HG03045 (cell line): ENCODE measurements around the gene NBEAL1.
"Not testable (repeated sequence)": the region's sequence is repeated elsewhere in the genome, so short reads cannot be mapped to it uniquely, and the experiment has no call there.

Experiments used
- ATAC-seq: cut with Tn5 transposase; IDR thresholded peaks from one replicate; pipeline ENCODE4 v1.9.1; 2021; ENCODE audit warnings: mild to moderate bottlenecking, moderate library complexity; ENCODE audit not compliant: unreplicated experiment

Gene NBEAL1

DNA sequence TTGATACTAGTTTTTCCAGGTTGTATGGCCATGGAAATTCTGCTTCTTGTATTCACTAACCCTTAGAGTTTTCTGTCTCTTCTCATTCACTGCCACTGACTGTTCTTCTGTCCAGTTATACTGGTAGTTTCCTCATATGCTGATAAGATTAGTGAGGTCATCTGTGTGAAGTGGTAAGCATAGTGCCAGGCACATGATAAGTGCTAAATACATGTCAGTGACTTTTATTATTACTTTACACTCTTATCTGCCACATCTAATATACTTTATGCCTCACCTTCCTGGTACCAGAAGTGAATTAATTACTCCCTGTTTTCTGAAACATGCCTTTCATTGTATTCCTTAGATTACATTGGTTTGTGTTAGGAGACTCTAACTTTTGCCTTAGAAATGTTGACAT is 91.3 kb downstream of the NBEAL1 start:
- no peak for ATAC-seq

DNA sequence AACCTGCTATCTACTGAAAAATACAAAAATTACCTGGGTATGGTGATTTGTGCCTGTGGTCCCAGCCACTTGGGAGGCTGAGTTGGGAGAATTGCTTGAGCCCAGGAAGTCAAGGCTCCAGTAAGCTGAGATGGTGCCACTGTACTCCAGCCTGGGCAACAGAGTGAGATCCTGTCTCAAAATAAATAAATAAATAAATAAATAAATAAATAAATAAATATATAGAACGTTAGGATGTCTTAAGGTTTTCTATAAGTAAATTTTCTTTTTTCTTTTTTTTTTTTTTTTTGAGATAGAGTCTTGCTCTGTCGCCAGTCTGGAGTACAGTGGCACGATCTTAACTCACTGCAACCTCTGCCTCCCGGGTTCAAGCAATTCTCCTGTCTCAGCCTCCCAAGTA is 95.8 kb downstream of the NBEAL1 start:
- ATAC-seq = not testable (repeated sequence)

DNA sequence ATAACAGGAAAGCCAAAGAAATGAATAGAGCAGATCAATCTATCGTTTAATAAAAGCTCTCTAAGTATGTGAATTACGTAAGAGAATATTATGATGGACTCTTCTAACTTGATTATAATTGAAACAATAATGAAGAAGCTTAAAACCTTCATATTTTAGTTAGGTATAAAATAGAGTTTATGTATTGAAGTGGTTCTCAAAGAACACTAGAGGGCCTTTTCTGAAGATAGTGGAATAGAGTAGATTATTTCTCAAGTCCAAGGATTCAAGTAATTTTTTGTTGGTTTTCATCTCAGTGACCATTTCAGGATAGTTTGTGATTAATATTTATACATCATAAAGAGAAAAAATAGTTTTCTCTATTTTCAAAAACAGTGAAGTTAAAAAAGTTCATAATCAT is 97.7 kb downstream of the NBEAL1 start:
- no peak for ATAC-seq

DNA sequence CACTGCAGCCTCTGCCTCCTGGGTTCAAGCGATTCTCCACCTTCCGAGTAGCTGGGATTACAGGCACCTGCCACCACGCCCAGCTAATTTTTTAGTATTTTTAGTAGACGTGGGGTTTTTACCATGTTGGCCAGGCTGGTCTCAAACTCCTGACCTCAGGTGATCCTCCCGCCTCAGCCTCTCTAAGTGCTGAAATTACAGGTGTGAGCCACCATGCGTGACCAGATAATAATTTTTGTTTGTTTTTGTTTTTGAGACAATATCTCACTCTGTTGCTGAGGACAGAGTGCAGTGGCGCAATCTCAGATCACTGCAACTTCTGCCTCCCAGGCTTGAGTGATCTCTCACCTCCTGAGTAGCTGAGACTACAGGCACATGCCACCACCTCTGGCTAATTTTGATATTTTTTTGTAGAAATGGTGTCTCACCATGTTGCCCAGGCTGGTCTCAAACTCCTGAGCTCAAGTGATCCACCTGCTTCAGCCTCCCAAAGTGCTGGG is 100.6 kb downstream of the NBEAL1 start:
- ATAC-seq = not testable (repeated sequence)

DNA sequence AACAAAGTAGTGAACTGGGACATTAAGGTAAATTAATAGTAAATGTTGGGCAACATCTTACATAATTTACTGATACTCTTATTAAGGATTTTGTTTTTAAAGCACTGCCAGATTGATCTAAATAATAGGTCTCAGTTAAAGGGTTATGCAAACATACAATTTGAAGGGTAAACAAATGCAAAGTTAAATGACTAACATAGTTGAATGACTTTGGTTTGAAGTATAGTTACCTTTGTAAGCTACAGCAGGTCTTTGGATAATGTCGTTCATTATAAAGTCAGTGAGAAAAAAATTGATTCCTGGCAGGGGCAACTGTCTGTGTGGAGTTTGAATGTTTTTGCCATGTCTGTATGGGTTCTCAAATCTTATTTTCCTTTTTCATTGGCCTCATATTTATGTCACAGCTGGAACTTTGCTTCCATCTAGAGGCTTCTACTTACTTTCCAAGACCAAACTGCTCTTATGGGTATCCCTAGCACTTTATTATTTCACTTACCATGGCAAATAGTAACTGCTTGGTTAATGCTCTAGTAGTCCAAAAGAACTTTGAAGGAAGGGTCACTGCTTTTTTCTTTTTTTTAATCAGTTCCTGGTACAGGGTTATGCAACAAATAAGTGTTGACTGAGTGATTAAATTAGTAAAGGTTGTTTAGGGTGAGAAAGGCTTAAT is 107.8 kb downstream of the NBEAL1 start:
- ATAC-seq = no peak

DNA sequence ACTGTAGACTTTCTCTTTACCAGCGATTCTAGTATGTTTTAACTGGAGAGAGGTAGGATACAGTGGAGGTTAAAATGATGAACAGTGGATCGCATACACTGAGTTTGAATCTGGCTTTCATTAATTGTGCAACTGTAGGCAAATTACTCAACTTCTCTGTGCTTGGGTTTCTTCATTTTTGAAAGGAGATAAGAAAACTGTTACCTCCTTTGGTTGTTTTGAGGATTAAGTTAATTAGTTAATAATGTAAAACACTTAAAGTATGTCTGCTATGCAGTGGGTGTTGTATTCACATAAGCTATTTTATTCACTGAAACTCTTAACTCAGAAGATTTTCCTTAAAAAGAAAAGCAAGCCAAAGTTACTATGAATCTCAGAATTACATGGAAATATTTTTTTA is 112.3 kb downstream of the NBEAL1 start:
- no peak for ATAC-seq

DNA sequence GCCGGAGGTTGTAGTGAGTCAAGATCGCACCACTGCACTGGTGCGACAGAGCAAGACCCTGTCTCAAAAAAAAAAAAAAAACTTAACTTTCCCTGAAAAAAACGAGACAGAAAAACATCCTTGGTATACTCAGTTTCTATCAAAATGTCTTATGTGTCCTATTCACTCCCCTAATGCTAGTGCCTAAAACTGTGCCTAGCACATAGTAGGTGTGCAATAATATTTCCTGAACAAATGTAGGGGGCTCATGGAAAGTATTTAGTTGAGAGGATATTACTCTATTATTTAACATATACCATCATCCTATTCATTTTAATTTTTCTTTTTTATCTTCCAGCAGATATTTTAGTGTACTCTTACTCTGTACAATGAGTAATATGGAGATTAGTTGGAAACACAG is 120.4 kb downstream of the NBEAL1 start:
- ATAC-seq = no peak

DNA sequence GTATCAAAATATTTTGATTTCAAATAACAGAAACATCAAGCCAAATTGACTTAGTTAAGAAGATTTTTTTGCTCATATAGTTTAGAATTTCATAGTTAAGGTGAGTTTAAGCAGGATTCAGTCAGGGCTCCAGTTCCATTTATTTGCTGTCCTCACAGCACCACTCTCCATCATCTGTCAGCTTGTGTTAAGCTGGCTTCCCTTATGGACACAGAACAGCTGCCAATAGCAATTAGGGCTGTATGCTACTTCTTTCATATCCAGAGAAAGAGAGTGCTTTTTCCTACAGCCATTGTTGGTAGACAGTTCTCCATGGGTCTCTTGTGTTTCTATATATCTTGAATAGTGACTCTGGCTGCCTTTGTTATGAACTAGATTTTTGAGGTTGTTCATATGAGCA is 128.7 kb downstream of the NBEAL1 start:
- no peak for ATAC-seq

DNA sequence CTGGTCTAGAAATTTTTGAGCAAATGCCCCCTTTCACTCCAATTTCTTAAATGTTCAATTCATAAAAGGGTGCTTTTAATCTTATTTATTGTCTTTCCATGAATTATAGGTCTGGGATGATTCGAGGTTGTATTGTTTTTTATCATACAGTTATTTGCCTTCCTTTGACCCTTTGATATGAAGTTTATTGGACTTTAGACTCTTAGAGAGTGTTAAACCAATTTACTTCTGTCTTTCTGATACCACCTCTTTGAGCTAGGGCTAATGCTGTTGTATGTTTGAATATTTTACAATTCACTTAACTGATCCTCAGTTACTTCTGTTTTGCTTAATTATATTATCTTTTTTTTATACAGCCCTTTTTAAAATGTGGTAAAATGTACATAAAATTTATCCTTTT is 134.5 kb downstream of the NBEAL1 start:
- no peak for ATAC-seq

DNA sequence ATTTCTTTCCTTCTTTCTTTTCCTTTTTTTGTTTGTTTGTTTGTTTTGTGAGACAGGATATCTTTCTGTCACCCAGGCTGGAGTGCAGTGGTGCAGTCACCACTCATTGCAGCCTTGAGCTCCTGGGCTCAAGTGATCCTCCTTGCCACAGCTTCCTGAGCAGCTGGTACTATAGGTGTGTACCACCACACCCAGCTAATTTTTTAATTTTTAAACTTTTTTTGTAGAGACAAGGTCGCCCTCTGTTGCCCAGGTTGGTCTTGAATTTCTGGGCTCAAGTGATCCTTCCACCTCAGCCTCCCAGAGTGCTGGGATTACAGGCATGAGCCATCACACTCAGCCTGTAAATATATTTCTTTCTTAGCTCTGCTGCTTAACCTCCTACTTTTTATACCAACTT is 140.7 kb downstream of the NBEAL1 start:
- no peak for ATAC-seq

DNA sequence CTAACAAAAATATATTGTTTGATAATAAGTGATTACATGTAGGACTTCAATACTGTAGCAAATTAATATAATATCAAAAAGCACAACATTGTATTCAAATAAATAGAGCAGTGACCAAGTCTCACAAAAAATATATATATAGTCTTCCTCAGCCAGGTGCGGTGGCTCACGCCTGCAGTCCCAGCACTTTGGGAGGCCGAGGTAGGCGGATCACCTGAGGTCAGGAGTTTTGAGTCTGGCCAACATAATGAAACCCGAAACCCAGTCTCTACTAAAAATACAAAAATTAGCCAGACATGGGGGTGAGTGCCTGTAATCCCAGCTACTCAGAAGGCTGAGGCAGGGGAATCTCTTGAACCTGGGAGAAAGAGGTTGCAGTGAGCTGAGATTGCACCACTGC is 148.0 kb downstream of the NBEAL1 start:
- not testable (repeated sequence) for ATAC-seq

DNA sequence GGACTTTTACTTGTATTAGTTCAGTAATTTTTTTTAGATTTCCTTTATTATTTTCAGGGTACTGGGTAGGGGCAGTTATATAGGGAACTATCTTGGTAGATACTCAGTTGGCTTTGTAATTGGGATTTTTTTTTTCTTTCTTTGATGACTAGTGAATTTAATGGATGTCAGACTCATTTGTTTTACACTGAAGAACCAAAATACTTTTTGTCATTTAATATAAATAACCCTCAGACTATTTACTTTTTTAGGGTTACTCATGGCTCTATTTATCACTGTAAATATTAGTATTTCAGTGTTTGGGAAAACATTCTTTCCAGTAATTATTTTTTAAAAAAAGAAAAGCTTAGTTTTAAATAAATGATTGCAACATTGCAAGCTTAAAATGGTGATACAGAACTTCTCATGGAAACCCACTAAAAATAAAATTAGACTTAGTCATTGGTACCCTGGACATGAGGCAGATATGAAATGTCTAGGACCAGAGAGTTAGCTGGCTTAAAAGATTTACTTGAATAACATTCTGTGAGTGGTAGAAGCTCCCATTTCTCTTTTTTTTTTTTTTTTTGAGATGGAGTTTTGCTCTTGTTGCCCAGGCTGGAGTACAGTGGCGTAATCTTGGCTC is 149.7 kb downstream of the NBEAL1 start:
- ATAC-seq = no peak

DNA sequence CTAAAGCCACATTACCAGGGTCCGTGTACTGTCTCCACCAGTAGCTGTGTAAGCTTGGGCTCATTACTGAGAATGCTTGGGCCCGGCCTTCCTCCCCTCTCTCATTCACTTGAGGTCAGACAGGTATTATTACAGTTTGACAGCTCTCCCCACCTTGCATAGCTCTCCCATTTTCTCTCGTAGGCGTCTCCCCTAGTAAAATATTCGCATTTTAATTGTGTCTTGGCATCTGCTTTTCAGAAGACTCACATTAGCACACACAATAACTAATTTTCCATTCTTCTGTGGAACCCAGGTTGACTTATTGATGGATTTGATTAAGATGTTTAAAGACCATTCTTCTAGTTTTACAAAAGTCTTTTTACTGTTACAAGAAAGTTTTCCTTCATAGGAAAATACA is 153.1 kb downstream of the NBEAL1 start:
- ATAC-seq = no peak

DNA sequence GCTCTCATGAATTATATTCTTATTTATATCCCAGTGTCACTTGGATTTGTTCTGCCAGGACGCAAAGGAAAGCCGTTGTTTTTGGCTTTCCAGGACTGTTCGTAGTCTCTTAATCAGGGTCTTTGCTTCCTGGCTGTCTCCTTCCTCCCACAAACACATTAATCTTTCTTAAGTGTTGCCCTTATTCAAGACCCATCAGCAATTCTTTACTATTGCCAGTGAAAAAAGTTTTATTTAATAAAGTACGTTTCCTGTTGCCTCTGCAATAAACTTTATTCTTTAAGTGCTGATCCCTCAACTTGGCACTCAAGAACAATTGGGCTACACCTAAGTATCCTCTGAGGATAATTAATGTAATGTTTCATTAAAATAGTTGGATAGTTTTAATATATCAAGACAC is 155.8 kb downstream of the NBEAL1 start:
- no peak for ATAC-seq

DNA sequence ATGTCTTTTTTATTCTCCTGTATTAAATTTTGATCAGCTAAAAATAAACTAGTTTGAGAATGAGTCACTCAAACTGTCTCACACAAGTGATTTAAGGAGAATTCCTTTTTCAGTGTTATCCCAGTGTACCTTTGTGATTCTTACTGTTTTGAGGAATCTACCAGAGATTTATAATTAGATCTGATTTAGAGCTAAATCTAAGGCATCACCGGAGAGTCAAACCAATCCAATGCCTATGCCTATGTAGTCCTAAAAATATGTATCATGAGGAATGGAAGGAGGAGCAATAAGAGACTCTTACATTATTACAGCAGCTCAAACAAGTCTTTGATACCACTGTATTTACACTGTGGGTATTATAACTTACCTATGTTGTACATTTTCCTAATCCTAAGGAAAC is 160.7 kb downstream of the NBEAL1 start:
- ATAC-seq = no peak

DNA sequence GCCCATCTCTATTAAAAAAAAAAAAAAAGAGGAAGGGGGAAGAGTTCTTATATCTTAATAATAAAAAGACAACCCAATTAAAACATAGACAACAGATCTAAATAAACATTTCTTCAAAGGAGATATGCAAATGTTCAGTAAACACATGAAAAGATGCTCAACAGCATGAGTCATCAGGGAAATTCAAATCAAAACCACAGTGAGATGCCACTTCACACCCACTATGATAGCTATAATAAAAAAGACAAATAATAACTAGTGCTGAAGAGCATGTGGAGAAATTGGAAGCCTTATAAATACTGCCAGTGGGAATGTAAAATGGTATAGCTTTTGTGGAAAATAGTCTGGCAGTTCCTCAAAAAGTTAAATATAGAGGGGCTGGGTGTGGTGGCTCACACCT is 162.7 kb downstream of the NBEAL1 start:
- no peak for ATAC-seq

DNA sequence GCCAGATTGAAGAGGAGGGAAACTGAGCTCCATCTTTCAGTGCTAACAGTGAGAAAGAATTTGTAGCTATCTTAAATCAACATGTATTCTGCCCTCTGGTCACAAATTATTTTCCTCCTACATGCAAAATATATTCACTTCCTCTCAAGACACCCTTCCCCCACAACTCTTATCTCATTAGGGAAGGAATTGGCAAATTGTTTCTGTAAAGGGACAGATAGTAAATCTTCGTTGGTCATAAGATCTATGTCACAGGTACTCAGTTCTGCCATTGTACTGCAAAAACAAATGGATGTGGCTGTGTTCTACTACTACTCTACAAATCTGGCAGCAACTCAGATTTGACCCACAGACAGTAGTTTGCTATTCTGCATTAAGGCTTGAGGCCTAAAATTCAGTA is 171.2 kb downstream of the NBEAL1 start:
- no peak for ATAC-seq

DNA sequence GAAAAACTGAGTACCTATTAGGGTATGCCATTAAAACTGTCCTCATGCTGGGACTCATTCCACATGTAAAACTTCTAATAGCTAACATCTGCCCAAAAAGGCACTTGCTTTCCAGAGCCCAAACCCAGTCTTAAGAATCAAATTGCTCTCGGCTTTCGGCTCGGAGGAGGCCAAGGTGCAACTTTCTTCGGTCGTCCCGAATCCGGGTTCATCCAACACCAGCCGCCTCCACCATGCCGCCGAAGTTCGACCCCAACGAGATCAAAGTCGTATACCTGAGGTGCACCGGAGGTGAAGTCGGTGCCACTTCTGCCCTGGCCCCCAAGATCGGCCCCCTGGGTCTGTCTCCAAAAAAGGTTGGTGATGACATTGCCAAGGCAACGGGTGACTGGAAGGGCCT is 175.9 kb downstream of the NBEAL1 start:
- ATAC-seq = not testable (repeated sequence)

DNA sequence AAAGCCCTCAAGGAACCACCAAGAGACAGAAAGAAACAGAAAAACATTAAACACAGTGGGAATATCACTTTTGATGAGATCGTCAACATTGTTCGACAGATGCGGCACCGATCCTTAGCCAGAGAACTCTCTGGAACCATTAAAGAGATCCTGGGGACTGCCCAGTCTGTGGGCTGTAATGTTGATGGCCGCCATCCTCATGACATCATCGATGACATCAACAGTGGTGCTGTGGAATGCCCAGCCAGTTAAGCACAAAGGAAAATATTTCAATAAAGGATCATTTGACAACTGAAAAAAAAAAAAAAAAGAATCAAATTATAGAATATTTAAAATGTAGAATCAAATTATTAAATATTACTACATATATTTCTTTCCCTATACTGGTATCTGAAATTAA is 176.4 kb downstream of the NBEAL1 start:
- ATAC-seq = not testable (repeated sequence)

DNA sequence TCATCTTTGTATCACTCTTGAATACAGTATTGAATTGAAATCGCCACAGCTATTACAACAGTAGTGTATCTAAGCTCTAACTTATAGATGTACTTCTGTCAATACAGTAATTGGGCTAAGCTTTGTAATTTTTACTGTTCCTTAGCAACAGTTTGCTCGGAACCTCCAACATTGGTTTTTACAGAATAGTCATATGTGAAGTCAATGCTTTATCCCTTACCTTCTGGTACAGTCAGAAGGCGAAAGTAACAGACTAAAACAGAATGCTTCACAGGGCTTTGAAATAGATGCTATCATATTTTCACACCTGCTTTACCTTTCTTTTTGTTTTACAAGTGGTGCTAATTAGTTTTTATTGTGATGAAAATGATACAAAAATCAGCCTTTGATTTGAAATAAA is 177.3 kb downstream of the NBEAL1 start:
- no peak for ATAC-seq

DNA sequence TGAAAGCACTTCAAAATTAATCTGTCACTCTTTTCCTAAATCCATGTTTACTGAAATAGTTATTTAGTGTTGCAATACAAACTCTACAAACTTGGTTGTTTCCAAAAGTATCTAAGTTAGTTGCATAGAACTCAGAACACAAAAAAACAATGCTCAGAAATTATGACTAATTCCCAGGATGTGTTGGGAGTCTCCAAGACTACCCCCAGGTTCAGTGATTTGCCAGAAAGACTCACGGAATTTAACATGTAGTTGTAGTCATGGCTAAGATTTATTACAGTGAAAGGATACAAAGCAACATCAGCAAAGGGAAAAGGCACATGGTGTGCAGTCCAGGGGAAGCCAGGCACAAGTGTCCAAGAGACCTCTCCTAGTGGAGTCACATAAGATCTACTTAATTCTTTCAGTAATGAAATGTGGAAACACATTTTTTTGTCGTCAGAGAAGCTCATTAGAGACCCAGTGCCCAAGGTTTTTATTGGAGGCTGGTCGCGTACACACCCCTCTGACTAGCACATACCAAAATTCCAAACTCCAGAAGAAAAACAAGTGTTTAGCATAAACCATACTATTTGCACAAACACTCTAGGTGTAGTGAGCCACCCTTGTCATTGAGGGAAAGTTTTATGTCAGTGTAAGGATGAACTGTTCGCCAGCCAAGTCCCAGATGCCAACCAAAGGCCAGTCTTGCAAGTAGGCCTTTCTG is 180.8 kb downstream of the NBEAL1 start:
- no peak for ATAC-seq

DNA sequence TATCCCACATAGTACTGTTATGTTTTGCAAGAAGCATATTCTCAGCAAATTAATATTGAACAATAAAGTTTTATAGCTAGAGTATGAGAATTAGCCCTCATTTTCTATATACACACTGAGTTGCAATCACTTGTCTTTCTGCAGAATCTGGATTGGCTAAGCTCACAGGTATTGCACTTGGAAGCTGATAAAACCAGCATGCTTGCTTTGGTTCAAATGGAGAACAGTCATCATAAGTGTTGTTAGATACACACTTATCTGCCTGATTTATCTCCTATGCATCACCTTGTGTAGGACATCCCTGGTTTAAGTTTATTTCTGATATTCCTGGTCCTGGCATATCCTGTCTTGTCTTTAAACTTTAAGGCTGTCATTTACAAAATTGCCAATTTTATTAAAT is 186.2 kb downstream of the NBEAL1 start:
- ATAC-seq = no peak
